Measurements from ENCODE around the gene HOXB7.

Gene HOXB7

GRCh38 chr17:48589831-48590606 lies 20.8 kb downstream of the HOXB7 start, which contains the start of gene HOXB3:
TSS of gene HOXB3 (minus strand) at chr17:48590241. CDS start at chr17:48552474, 37,767 bp downstream.
- no peak for TF ChIP-seq CTCF (IDR thresholded peaks at IDR 0.05; ENCODE audit: control extremely low read depth, extremely low read depth, low read depth, missing control alignments)
- CTCF ChIA-PET: interaction anchor here (0.7 to 3.0 kb wide), 14 partner anchors 23 to 572 kb away, joined by 3 to 18 read pairs (median 4); partner anchors contain the start of gene HOXB9
- POLR2A ChIA-PET: no interaction called here
- no peak for DNase-seq (ENCODE audit: extremely low spot score)

GRCh38 chr17:48589060-48589830 lies 21.6 kb downstream of the HOXB7 start:
- ChIA-PET POLR2A (no interaction called here), CTCF (interaction anchor here (1.0 to 3.0 kb wide), 16 partner anchors 10 to 571 kb away, joined by 3 to 18 read pairs (median 4); partner anchors contain the start of gene HOXB4)
- TF ChIP-seq CTCF (IDR thresholded peaks at IDR 0.05; ENCODE audit: control extremely low read depth, extremely low read depth, low read depth, missing control alignments): no peak
- DNase-seq (ENCODE audit: extremely low spot score): no peak

GRCh38 chr17:48588528-48588927 lies 22.3 kb downstream of the HOXB7 start:
- POLR2A ChIA-PET: no interaction called here
- CTCF ChIA-PET: interaction anchor here (1.0 to 3.0 kb wide), 16 partner anchors 10 to 562 kb away, joined by 3 to 18 read pairs (median 7); partner anchors contain the start of gene HOXB4
- DNase-seq (ENCODE audit: extremely low spot score): no peak
- TF ChIP-seq CTCF (IDR thresholded peaks at IDR 0.05; ENCODE audit: control extremely low read depth, extremely low read depth, low read depth, missing control alignments): no peak

- CTCF ChIA-PET: interaction anchor here (1.0 to 3.0 kb wide), 17 partner anchors 8 to 562 kb away, joined by 3 to 18 read pairs (median 4); partner anchors contain the start of gene HOXB4
- POLR2A ChIA-PET: no interaction called here
- no peak for TF ChIP-seq CTCF (IDR thresholded peaks at IDR 0.05; ENCODE audit: control extremely low read depth, extremely low read depth, low read depth, missing control alignments)
- no peak for DNase-seq (ENCODE audit: extremely low spot score)
Observed at GRCh38 chr17:48588074-48588415, 22.8 kb downstream of the HOXB7 start.

GRCh38 chr17:48587276-48588073 lies 23.3 kb downstream of the HOXB7 start:
- no peak for DNase-seq (ENCODE audit: extremely low spot score)
- CTCF ChIA-PET: interaction anchor here (0.8 to 3.0 kb wide), 20 partner anchors 9 to 561 kb away, joined by 3 to 18 read pairs (median 4); partner anchors contain the start of gene HOXB4
- POLR2A ChIA-PET: no interaction called here
- no peak for TF ChIP-seq CTCF (IDR thresholded peaks at IDR 0.05; ENCODE audit: control extremely low read depth, extremely low read depth, low read depth, missing control alignments)
